Measurements from ENCODE around the gene PIK3R4.

PIK3R4 gene

GRCh38 chr3:130687327-130687726, 59.3 kb downstream of the PIK3R4 start:
- no peak for DNase-seq

GRCh38 chr3:130686833-130687232, 59.8 kb downstream of the PIK3R4 start:
- DNase-seq = no peak

- no peak for DNase-seq
These were observed 64.5 kb downstream of the PIK3R4 start for GRCh38 chr3:130682131-130682530.

DNA sequence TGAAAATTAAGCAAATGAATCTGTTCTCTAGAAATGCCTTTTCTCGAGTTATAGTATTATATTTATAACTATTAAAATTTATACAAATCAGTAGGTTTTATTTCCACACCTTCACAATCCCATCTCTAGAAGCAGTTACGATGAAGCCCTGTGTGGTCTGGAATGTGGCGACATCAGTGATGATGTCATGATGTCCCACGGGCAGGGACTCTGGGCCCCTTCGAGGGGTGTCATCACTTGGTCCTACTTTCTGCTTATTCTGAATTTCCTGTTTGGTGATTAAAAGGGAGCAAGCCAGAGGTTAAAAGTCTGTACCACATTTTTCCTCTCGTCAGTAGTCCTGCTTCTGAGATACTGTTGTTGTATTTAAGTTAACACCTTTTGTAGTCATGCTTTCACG, 67.4 kb downstream of the PIK3R4 start:
- DNase-seq = no peak

DNA sequence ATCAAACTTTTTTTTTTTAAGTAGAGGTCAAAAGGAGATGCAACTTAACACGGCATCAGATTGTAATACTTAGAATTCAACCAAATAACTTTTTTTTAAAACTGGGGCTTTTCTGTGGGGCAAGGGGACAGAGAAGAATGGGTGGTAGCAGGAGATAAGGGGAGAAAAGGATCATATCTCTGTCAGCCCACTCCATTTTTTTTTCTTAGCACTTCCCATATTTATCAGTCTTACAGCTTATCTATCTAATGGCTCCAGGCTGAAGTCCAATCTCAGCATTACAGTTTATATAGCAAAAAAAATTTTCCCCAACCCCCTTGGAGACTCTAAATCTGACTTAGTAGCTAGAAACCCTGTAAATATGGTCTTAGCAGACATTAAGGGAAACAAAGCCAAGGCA, 69.3 kb downstream of the PIK3R4 start:
- DNase-seq = no peak

GRCh38 chr3:130671545-130672312, 74.9 kb downstream of the PIK3R4 start:
- DNase-seq = peak in 1 of 2 experiments; percentile 21

- DNase-seq = no peak
These were observed 76.9 kb downstream of the PIK3R4 start for GRCh38 chr3:130669740-130670139.

- no peak for DNase-seq
These were observed 83.5 kb downstream of the PIK3R4 start for GRCh38 chr3:130663092-130663491.

- no peak for DNase-seq
These were observed 84.1 kb downstream of the PIK3R4 start for GRCh38 chr3:130662501-130662996.

- no peak for DNase-seq
These were observed 85.3 kb downstream of the PIK3R4 start for GRCh38 chr3:130661140-130661891.

DNA sequence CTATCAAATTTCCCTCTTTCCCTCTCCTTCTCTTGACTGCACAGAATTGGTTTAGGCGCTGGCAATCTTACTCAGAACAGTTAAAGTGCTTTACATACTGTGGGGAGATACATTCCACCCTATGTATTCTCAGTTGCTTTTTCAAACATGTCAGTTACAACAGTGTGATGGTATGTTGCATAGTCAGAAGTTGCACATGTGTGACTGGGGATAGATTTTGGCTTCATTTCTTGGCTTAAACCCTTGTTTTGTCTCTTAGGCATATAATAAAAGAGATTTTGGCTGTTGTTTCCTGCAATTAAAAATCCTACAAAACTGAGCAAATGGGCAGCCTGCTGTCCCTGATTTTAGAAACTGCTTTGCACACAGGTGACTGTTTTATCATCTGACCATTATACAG, 86.7 kb downstream of the PIK3R4 start:
- DNase-seq = no peak

DNA sequence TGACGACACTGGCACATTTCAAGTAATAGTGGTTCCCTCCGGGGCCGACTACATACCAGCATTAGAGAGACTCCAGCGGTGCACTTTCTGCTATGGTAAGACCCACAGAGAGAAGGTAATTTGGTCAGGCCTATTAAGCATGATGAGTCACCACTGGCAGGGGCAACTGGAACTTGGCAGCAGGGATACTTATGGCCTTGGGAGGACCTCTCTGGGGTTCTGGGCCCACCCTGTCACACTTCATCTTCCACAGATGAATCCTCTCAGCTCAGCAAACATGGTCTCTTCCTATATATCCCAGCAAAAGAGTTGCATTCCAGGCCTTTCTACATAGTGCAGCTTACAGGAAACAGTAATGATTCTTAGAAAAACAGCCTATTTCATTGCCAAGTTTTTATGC, 88.0 kb downstream of the PIK3R4 start:
- DNase-seq = no peak

- no peak for DNase-seq
These were observed 90.0 kb downstream of the PIK3R4 start for GRCh38 chr3:130656627-130657026.

DNA sequence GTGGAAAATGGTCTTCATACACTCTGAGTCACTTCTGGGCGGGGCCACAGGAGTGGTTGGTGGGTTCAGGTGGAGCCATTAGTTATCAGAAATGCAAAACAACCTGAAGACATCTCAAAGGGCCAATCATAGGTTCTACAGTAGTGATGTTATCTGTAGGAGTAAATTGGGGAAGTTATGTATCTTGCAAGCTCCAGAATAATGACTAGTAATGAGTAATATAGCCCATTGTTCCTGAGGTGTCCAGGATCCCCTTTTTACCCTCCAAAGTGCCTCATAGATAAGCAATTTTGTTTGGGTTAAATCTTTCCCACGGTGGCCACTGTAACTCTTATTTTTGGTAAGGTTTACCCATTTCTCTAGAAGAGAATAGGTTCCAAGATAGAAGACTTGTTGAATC, 91.7 kb downstream of the PIK3R4 start:
- DNase-seq = no peak

- DNase-seq = no peak
These were observed 92.5 kb downstream of the PIK3R4 start for GRCh38 chr3:130654091-130654490.

- DNase-seq = no peak
These were observed 97.5 kb downstream of the PIK3R4 start for GRCh38 chr3:130649061-130649654.

DNA sequence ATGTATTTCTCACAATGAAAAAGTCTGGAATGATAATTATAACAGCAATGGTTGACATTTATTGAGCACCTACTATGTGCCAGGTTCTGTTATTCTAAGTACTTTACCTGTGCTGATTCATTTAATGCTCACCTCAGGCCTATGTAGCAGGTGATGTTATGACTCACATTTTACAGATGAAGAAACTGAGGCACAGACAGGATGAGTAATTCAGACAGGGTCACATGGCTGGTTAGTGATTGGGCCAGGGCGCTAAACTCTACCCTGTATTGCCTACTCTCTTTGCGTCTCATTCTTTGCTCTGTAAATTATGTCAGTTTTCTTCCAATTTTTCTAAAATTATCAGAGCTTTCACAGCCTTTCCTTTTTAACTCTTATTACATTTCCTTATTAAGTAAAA, 98.3 kb downstream of the PIK3R4 start:
- no peak for DNase-seq

GRCh38 chr3:130645261-130645660, 101.4 kb downstream of the PIK3R4 start:
- DNase-seq = no peak

- DNase-seq = no peak
These were observed 101.9 kb downstream of the PIK3R4 start for GRCh38 chr3:130644628-130645253.

DNA sequence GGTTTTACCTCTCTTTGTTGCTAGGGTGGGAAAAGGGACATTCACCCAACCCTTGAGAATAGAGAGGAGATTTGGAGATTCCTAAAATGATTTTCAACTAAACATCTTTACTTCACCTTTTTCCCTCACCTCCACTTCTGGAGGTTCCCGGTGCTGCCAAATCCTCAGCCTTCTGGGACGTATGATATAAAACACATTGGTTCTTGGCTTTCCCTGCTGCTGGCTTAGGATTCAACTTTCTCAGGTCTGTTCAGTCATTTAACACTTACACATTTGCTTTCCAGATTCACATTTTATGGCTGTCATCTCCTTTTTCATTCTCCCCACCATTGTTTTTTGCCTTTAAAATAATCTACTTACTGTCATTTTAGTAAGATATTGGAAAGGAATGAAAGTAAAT, 106.6 kb downstream of the PIK3R4 start:
- no peak for DNase-seq

- no peak for DNase-seq
These were observed 110.0 kb downstream of the PIK3R4 start for GRCh38 chr3:130636480-130637234.

- DNase-seq = no peak
These were observed 110.7 kb downstream of the PIK3R4 start for GRCh38 chr3:130635978-130636377.

GRCh38 chr3:130635285-130635684, 111.3 kb downstream of the PIK3R4 start:
- DNase-seq = no peak

All from NCI-H187 (cell line).